ENCODE data around the gene F3. TPM values are rescaled to one million over a fixed set of nuclear protein-coding genes. Genes with fewer than 3 reads are reported as not detected.

Gene F3
- total RNA-seq, 1 donor = 5.8 TPM

- TF ChIP-seq CTCF (IDR thresholded peaks at IDR 0.05; ENCODE audit: extremely low read depth, low read depth, low read length) = peak; percentile 76
- Histone ChIP-seq H2AFZ (ENCODE audit: low read length) (no peak overlapping the region), H3K27me3 (ENCODE audit: insufficient read depth, low read length) (no peaks in the 10 kb centered on the region), H3K9me3 (ENCODE audit: low read depth, low read length) (no peaks in the 10 kb centered on the region), H3K79me2 (ENCODE audit: insufficient read depth, low read length) (no peaks in the 10 kb centered on the region), H3K4me2 (ENCODE audit: insufficient read depth, low read length) (no peak overlapping the region), H3K4me1 (ENCODE audit: insufficient read depth, low read length) (no peaks in the 10 kb centered on the region), H4K20me1 (ENCODE audit: insufficient read depth, low read length) (no peaks in the 10 kb centered on the region), H3K27ac (ENCODE audit: low read depth, low read length) (no peak overlapping the region), H3K36me3 (ENCODE audit: insufficient read depth, low read length) (no peaks in the 10 kb centered on the region), H3K4me3 (ENCODE audit: insufficient read depth, low read length) (no peak overlapping the region)
- peak; percentile 15 for DNase-seq (ENCODE audit: insufficient read length, low spot score, missing footprints)
These were observed 27.3 kb downstream of the F3 start for GRCh38 chr1:94514095-94514727.

DNA sequence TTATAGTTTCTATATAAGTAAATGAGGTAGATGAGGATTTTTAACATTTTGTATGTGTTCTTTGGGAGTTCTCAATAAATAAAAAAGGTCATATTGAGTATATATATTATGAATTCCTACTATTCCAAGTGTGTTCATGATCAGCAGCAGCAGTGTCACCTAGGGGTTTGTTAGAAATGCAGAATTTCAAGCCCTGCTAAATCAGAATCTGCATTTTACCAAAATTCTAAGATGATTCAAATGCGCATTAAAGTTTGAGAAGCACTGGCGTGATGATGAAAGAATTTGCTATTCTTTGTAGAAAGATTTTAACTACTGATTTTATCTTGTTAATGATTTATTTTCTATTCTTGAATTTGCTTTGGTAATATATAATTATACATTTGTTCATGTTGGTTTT lies 28.7 kb downstream of the F3 start:
- DNase-seq (ENCODE audit: insufficient read length, low spot score, missing footprints) = no peak
- Histone ChIP-seq H4K20me1 (ENCODE audit: insufficient read depth, low read length) (no peaks in the 10 kb centered on the region), H3K36me3 (ENCODE audit: insufficient read depth, low read length) (no peaks in the 10 kb centered on the region), H3K27me3 (ENCODE audit: insufficient read depth, low read length) (no peaks in the 10 kb centered on the region), H3K9me3 (ENCODE audit: low read depth, low read length) (no peaks in the 10 kb centered on the region), H3K4me3 (ENCODE audit: insufficient read depth, low read length) (no peak overlapping the region), H3K4me2 (ENCODE audit: insufficient read depth, low read length) (no peak overlapping the region), H3K4me1 (ENCODE audit: insufficient read depth, low read length) (no peaks in the 10 kb centered on the region), H3K79me2 (ENCODE audit: insufficient read depth, low read length) (no peaks in the 10 kb centered on the region), H3K27ac (ENCODE audit: low read depth, low read length) (no peak overlapping the region), H2AFZ (ENCODE audit: low read length) (no peak overlapping the region)
- TF ChIP-seq CTCF (IDR thresholded peaks at IDR 0.05; ENCODE audit: extremely low read depth, low read depth, low read length) = no peak

GRCh38 chr1:94504601-94505000 lies 37.0 kb downstream of the F3 start:
- Histone ChIP-seq H3K4me2 (ENCODE audit: insufficient read depth, low read length) (no peak overlapping the region), H3K9me3 (ENCODE audit: low read depth, low read length) (no peaks in the 10 kb centered on the region), H3K4me1 (ENCODE audit: insufficient read depth, low read length) (no peaks in the 10 kb centered on the region), H3K27me3 (ENCODE audit: insufficient read depth, low read length) (no peaks in the 10 kb centered on the region), H4K20me1 (ENCODE audit: insufficient read depth, low read length) (no peaks in the 10 kb centered on the region), H3K79me2 (ENCODE audit: insufficient read depth, low read length) (no peaks in the 10 kb centered on the region), H2AFZ (ENCODE audit: low read length) (no peak overlapping the region), H3K27ac (ENCODE audit: low read depth, low read length) (no peak overlapping the region), H3K4me3 (ENCODE audit: insufficient read depth, low read length) (no peak overlapping the region), H3K36me3 (ENCODE audit: insufficient read depth, low read length) (peaks cover 19% of the 10 kb centered on the region)
- TF ChIP-seq CTCF (IDR thresholded peaks at IDR 0.05; ENCODE audit: extremely low read depth, low read depth, low read length) = no peak
- no peak for DNase-seq (ENCODE audit: insufficient read length, low spot score, missing footprints)

GRCh38 chr1:94503153-94503552 lies 38.4 kb downstream of the F3 start:
- DNase-seq (ENCODE audit: insufficient read length, low spot score, missing footprints) = no peak
- Histone ChIP-seq H3K4me2 (ENCODE audit: insufficient read depth, low read length) (no peak overlapping the region), H3K79me2 (ENCODE audit: insufficient read depth, low read length) (no peaks in the 10 kb centered on the region), H3K27ac (ENCODE audit: low read depth, low read length) (no peak overlapping the region), H3K4me1 (ENCODE audit: insufficient read depth, low read length) (no peaks in the 10 kb centered on the region), H3K4me3 (ENCODE audit: insufficient read depth, low read length) (no peak overlapping the region), H3K9me3 (ENCODE audit: low read depth, low read length) (no peaks in the 10 kb centered on the region), H3K36me3 (ENCODE audit: insufficient read depth, low read length) (peaks cover 33% of the 10 kb centered on the region), H4K20me1 (ENCODE audit: insufficient read depth, low read length) (no peaks in the 10 kb centered on the region), H2AFZ (ENCODE audit: low read length) (no peak overlapping the region), H3K27me3 (ENCODE audit: insufficient read depth, low read length) (no peaks in the 10 kb centered on the region)
- TF ChIP-seq CTCF (IDR thresholded peaks at IDR 0.05; ENCODE audit: extremely low read depth, low read depth, low read length) = no peak
